GM13976 (cell line): Measurements from ENCODE around the gene NSD2.

Source experiments
- DNase-seq: peaks from one replicate; pipeline ENCODE4 v3.0.0; 2012; ENCODE audit warnings: low spot score
- in situ Hi-C: fragments of 300-500 bp; cut with MboI; formaldehyde crosslinking; loops from one replicate; pipeline ENCODE4 v1.12.0; 2022; ENCODE audit warnings: low sequenced_read_pairs, mixed read lengths, inconsistent platforms; ENCODE audit not compliant: unreplicated experiment
- TF ChIP-seq, protein P1 (sequence below): IDR thresholded peaks from 2 replicates; pipeline ENCODE4 v1.5.1; 2012; ENCODE audit warnings: borderline replicate concordance, mild to moderate bottlenecking; ENCODE audit not compliant: insufficient read depth; ENCODE audit errors: extremely low read depth, missing control alignments, control extremely low read depth

Gene NSD2

DNA sequence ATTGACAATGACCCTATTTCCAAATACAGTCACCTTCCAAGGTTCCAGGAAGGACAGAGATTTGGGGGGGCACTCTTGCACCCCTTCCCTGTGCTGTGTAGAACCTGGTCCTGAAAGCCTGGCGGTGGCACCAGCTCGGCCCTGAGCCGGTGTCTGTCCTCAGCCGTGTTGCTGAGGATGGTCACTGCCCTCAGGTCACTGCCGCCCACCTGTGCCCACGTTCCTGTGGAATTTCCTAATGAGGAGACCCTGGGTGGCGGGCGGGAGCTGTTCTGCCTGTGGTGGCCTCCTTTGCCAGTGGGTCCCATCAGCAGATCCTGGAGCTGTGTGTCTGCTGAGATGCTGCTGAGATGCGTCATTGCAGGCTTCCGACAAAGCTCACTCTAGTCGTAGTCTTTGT lies 104.7 kb downstream of the NSD2 start:
- in situ Hi-C loops, result no loop called here
- DNase-seq, result no peak
- TF ChIP-seq, protein P1, sequence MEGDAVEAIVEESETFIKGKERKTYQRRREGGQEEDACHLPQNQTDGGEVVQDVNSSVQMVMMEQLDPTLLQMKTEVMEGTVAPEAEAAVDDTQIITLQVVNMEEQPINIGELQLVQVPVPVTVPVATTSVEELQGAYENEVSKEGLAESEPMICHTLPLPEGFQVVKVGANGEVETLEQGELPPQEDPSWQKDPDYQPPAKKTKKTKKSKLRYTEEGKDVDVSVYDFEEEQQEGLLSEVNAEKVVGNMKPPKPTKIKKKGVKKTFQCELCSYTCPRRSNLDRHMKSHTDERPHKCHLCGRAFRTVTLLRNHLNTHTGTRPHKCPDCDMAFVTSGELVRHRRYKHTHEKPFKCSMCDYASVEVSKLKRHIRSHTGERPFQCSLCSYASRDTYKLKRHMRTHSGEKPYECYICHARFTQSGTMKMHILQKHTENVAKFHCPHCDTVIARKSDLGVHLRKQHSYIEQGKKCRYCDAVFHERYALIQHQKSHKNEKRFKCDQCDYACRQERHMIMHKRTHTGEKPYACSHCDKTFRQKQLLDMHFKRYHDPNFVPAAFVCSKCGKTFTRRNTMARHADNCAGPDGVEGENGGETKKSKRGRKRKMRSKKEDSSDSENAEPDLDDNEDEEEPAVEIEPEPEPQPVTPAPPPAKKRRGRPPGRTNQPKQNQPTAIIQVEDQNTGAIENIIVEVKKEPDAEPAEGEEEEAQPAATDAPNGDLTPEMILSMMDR, result no peak

DNA sequence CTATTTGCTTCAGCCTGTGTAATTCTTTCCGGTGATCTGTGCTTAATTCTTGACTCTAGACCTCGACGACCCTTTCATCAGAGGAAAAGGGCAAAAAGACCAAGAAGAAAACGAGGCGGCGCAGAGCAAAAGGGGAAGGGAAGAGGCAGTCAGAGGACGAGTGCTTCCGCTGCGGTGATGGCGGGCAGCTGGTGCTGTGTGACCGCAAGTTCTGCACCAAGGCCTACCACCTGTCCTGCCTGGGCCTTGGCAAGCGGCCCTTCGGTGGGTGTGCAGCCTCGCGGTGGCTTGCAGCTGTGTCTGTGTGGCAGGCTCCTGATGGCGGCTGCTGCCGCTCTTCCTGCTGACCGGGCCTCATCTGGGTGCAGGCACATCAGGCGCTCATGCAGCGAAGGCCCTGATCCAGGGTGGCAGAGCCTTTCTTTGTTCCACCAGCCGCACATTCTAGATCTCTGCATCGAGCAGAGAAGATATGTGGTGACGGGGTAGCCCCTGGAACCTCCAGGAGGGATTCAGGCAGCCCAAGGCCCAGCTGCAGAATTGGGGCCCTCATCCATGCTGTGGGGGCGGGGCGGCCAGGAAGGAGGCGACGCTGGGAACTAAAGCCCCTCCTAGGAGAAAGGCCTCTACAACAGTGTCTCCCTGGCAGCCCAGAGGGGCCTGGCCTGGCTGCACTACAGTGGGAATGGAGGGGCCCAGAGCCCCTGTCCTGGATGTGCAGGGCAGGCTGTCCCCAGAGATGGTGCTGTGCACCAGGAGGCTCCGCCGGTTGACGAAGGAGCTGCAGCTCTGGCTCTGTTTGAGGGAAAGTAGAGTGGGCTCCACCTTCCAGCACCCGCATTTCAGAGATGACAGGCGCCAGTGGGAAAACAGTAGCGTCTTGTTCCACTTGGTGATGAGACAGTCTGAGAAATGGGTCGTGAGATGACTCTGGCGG lies 105.5 kb downstream of the NSD2 start:
- DNase-seq, result no peak
- in situ Hi-C loops, result no loop called here
- TF ChIP-seq, protein P1, result no peak

DNA sequence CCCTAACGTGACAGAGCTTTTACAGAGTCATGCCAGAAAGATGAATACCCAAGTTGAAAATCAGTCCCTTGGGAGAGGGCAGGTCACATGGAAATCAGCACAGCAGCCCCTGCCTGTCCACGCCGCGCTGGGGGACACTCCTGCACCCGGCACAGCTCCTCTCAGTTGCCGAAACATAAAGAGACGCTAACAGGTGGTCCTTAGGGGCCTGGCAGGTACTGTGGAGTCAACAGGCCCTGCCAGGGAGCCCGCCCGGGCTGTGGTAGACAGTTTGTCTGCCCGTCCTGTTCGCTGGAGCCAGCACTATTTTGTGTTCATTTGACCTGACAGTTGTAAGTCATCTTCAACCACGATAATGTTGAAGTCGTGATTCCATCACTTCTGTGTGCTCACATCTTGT lies 107.0 kb downstream of the NSD2 start:
- in situ Hi-C loops, result no loop called here
- no peak for DNase-seq
- TF ChIP-seq, protein P1, result no peak

DNA sequence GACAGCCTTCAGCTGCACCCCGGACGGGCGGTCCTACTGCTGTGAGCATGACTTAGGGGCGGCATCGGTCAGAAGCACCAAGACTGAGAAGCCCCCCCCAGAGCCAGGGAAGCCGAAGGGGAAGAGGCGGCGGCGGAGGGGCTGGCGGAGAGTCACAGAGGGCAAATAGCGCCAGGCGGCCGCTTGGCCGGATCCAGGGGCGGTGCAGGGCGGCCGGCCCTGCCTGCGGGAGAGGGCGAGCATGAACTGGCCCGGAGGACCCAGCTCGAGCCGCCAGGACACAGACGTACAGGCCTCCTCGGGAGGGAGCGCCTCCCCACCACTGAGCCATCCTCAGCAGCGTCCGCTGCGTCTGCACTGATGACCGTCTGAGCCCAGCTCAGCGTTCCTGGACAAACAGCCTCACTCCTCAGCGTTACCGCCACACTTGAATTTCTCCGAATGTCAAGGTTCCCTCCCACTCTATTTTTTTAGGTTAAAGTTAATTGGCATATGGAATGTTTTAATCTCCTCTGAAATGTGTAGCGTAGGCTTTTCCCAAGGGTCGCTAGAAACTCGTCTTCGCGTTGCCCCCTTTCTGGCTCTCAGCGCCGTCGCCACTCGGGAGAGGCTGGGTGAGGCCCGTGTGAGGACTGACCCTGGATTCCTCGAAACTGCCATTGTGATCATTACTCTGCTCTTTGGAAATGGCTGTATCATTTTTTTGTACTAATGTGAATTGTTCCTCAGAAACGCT lies 107.7 kb downstream of the NSD2 start:
- TF ChIP-seq, protein P1, result no peak
- in situ Hi-C loops, result no loop called here
- DNase-seq, result no peak

DNA sequence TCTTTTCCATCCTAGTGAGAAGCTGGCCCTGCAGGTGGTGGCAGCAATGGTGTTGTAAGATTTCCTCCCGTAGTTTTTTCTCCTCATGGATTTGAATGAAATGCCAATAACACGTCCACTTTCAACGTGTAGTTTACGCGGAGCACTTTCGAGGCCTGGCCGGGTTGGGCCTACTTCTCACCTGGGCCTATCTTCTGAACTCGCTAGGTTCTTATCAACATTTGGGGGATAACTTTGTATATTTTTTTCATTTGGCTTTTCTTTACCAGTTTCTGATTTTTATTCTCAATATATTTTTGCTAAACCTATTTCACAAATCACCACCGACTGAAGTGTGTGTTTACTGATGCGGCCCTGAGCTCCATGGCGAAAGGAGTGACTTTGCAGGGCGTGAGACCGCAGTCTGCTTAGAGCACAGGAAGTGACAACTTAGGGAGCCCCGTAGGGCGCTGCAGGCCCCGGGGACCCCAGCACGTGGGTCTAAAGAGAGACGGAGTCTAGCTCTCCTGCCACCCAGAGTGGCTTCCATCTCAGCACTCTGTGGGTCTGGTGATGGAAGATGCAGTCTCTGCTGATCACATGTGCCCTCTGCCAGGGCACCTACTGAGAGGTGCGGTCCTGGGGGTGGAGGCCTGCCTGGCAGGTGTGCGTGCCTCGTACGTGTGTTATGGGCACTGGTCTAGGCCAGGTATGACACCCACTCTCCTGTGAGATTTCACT lies 108.4 kb downstream of the NSD2 start:
- TF ChIP-seq, protein P1, result no peak

DNA sequence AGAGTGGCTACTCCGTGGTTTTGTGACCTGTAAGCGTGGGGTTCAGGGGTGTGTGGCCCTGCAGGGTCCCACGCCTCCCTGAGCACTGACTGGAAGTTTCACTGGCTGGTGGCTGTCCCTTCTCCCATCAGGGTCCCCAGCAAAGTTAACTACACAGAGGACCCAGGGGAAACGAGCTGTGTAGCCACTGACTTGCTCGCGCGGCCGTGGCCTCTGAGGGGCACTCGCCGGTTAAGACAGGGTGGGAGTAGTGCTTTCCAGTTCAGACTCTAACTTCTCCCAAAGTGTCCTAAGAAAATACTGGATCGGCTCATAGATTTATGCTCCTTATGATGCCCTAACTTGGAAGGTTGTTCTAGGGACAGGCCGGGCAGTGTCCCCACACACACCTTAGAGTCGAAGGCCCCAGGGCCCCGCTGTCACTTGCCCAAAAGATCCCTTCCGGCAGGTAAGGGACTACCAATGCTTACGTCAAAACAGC lies 109.4 kb downstream of the NSD2 start:
- TF ChIP-seq, protein P1, result no peak
- in situ Hi-C loops, result no loop called here
- DNase-seq, result no peak

More for the DNA sequence above, 108.4 kb downstream of the NSD2 start:
- in situ Hi-C loops, result no loop called here
- DNase-seq, result no peak
